ENCODE measurements around the gene TPRG1L.

Gene TPRG1L

GRCh38 chr1:3663999-3664699, 39.3 kb downstream of the TPRG1L start:
- no peak for DNase-seq (ENCODE audit: low read depth in 2 of 2)

GRCh38 chr1:3664700-3665375, 40.0 kb downstream of the TPRG1L start:
- DNase-seq (ENCODE audit: low read depth in 2 of 2), result no peak

- no peak for DNase-seq (ENCODE audit: low read depth in 2 of 2)
Measured at GRCh38 chr1:3668148-3668547, 43.3 kb downstream of the TPRG1L start.

- no peak for DNase-seq (ENCODE audit: low read depth in 2 of 2)
Measured at GRCh38 chr1:3668585-3669300, 43.9 kb downstream of the TPRG1L start.

- DNase-seq (ENCODE audit: low read depth in 2 of 2), result no peak
Measured at GRCh38 chr1:3669421-3669821, 44.6 kb downstream of the TPRG1L start.

- DNase-seq (ENCODE audit: low read depth in 2 of 2), result no peak
Measured at GRCh38 chr1:3669971-3670431, 45.2 kb downstream of the TPRG1L start.

- no peak for DNase-seq (ENCODE audit: low read depth in 2 of 2)
Measured at GRCh38 chr1:3670823-3671265, 46.0 kb downstream of the TPRG1L start.

GRCh38 chr1:3671371-3672180, 46.8 kb downstream of the TPRG1L start:
- DNase-seq (ENCODE audit: low read depth in 2 of 2), result no peak

- DNase-seq (ENCODE audit: low read depth in 2 of 2), result no peak
Measured at GRCh38 chr1:3672231-3672970, 47.6 kb downstream of the TPRG1L start.

- DNase-seq (ENCODE audit: low read depth in 2 of 2), result no peak
Measured at GRCh38 chr1:3672971-3673361, 48.2 kb downstream of the TPRG1L start.

- no peak for DNase-seq (ENCODE audit: low read depth in 2 of 2)
Measured at GRCh38 chr1:3673381-3674099, 48.7 kb downstream of the TPRG1L start.

GRCh38 chr1:3674100-3675094, 49.6 kb downstream of the TPRG1L start:
- no peak for DNase-seq (ENCODE audit: low read depth in 2 of 2)

- no peak for DNase-seq (ENCODE audit: low read depth in 2 of 2)
Measured at GRCh38 chr1:3675436-3675835, 50.6 kb downstream of the TPRG1L start.

GRCh38 chr1:3676581-3677470, 52.0 kb downstream of the TPRG1L start:
- DNase-seq (ENCODE audit: low read depth in 2 of 2), result no peak

GRCh38 chr1:3677484-3677883, 52.7 kb downstream of the TPRG1L start:
- DNase-seq (ENCODE audit: low read depth in 2 of 2), result no peak

GRCh38 chr1:3678361-3679097, 53.7 kb downstream of the TPRG1L start:
- no peak for DNase-seq (ENCODE audit: low read depth in 2 of 2)

GRCh38 chr1:3679098-3679555, 54.3 kb downstream of the TPRG1L start:
- no peak for DNase-seq (ENCODE audit: low read depth in 2 of 2)

All from stimulated activated CD4-positive, alpha-beta T cell treated with anti-CD3 and anti-CD28 coated beads, Interleukin-15, amount 100 ng/mL, for 48 hours (primary cell).